Left renal pelvis (tissue), 4 donors: ENCODE results near the gene LGALS14. TPM values are rescaled to one million over a fixed set of nuclear protein-coding genes. Genes with fewer than 3 reads are reported as not detected.
"Not testable (repeated sequence)": the region's sequence is repeated elsewhere in the genome, so short reads cannot be mapped to it uniquely, and the experiment has no call there.

Experiments
- DNase-seq, 4 donors: peaks; one replicate each; pipeline ENCODE4 v3.0.0-alpha.2; 2013; ENCODE audit warnings: low read depth in 4 of 4, low spot score in 3 of 4
- polyA plus RNA-seq, 4 donors: library from polyadenylated mRNA; unstranded; fragments of 120-200 nt; gene quantifications; one replicate each; pipeline ENCODE4 v1.2.1, GENCODE V29; 2013; ENCODE audit not compliant: insufficient read length in 4 of 4

The LGALS14 gene
- not detected for polyA plus RNA-seq

- peak in 2 of 4 donors; percentile 2 to 33 for DNase-seq
These were observed at the start of gene LGALS14 for GRCh38 chr19:39704181-39705044. LGALS14 (plus strand) TSS chr19:39704481; CDS start chr19:39704529, 48 bp downstream.

- DNase-seq, result no peak
These were observed 48.7 kb upstream of the LGALS14 start, which contains the start of gene LGALS16 for GRCh38 chr19:39655613-39656012. LGALS16 (plus strand) TSS chr19:39655913; CDS start chr19:39655962, 49 bp downstream.

- no peak for DNase-seq
These were observed 44.5 kb upstream of the LGALS14 start for GRCh38 chr19:39659791-39660190.

- no peak for DNase-seq
These were observed 43.6 kb upstream of the LGALS14 start for GRCh38 chr19:39660661-39661060.

GRCh38 chr19:39661565-39661964 lies 42.7 kb upstream of the LGALS14 start:
- DNase-seq, result no peak

- not testable (repeated sequence) for DNase-seq
These were observed 34.4 kb upstream of the LGALS14 start for GRCh38 chr19:39669860-39670259.

- no peak for DNase-seq
These were observed 33.3 kb upstream of the LGALS14 start for GRCh38 chr19:39670998-39671397.

- DNase-seq, result peak in 2 of 4 donors; percentile 27 to 33
These were observed 32.4 kb upstream of the LGALS14 start for GRCh38 chr19:39671739-39672363.

- DNase-seq, result no peak
These were observed 31.8 kb upstream of the LGALS14 start for GRCh38 chr19:39672473-39672872.

- not testable (repeated sequence) for DNase-seq
These were observed 30.4 kb upstream of the LGALS14 start for GRCh38 chr19:39673862-39674261.

- no peak for DNase-seq
These were observed 28.3 kb upstream of the LGALS14 start for GRCh38 chr19:39676004-39676403.

GRCh38 chr19:39677961-39678889 lies 26.1 kb upstream of the LGALS14 start:
- peak in 1 of 4 donors; percentile 40 for DNase-seq

- no peak for DNase-seq
These were observed 25.1 kb upstream of the LGALS14 start for GRCh38 chr19:39679056-39679790.

GRCh38 chr19:39679791-39680168 lies 24.5 kb upstream of the LGALS14 start:
- no peak for DNase-seq

- DNase-seq, result no peak
These were observed 23.7 kb upstream of the LGALS14 start for GRCh38 chr19:39680593-39680992.

- DNase-seq, result no peak
These were observed 22.9 kb upstream of the LGALS14 start for GRCh38 chr19:39681416-39681815.

- no peak for DNase-seq
These were observed 20.0 kb upstream of the LGALS14 start for GRCh38 chr19:39684267-39684666.

- DNase-seq, result no peak
These were observed 17.5 kb upstream of the LGALS14 start for GRCh38 chr19:39686739-39687138.

GRCh38 chr19:39688637-39689036 lies 15.6 kb upstream of the LGALS14 start:
- not testable (repeated sequence) for DNase-seq

GRCh38 chr19:39692166-39692565 lies 12.1 kb upstream of the LGALS14 start:
- DNase-seq, result no peak
